Breast epithelium (tissue), 3 donors: ENCODE results near the gene ZNF407.

ENCODE experiments used
- CTCF ChIP-seq, 3 donors: fragments of 450-650 bp; IDR thresholded peaks; one replicate each; pipeline ENCODE4 v1.5.1; 2016 to 2017; ENCODE audit warnings: antibody characterized with exemption in 3 of 3, mild to moderate bottlenecking in 3 of 3, moderate library complexity in 3 of 3
- POLR2A ChIP-seq: fragments of 450-650 bp; IDR thresholded peaks from one replicate; pipeline ENCODE4 v1.6.1; 2016; ENCODE audit warnings: antibody characterized with exemption, mild to moderate bottlenecking, moderate library complexity
- POLR2AphosphoS5 ChIP-seq, 3 donors: sonication (generic); formaldehyde crosslinking; IDR thresholded peaks; one replicate each; pipeline ENCODE4 v1.6.1; 2017; ENCODE audit warnings: antibody characterized with exemption in 3 of 3

GRCh38 chr18:74967438-74967837 is 369.8 kb downstream of the ZNF407 start:
- TF ChIP-seq CTCF (IDR thresholded peaks at IDR 0.05): no peak
- TF ChIP-seq POLR2AphosphoS5 (IDR thresholded peaks at IDR 0.05): no peak
- TF ChIP-seq POLR2A: no peak
